HepG2 (cell line): ENCODE data around the gene GPRASP2. TPM values are rescaled to one million over a fixed set of nuclear protein-coding genes. Genes with fewer than 3 reads are reported as not detected.

ENCODE experiments used
- ATAC-seq: fragments of 200-7000 bp; cut with Tn5 transposase; 3 replicates; pipeline ENCODE4 v1.9.1; 2020; ENCODE audit warnings: mild to moderate bottlenecking, moderate library complexity
- BruUV-seq: library from RNA; stranded (reverse); fragments of 400-500 nt; replicated peaks from 2 replicates; lab custom pipeline; 2021; lab: Mats Ljungman, UMichigan
- CTCF ChIA-PET: fragments of 300-600 bp; formaldehyde crosslinking; extraction: SDS; loops from one replicate; lab custom pipeline; 2021; ENCODE audit warnings: low total read pairs, inconsistent platforms, low intra/inter-chr PET ratio; lab: Yijun Ruan, JAX
- POLR2A ChIA-PET: fragments of 350-600 bp; sonication (Branson Sonifier 250); formaldehyde crosslinking; loops from one replicate; lab custom pipeline; 2020; ENCODE audit warnings: antibody characterized with exemption, inconsistent platforms; lab: Yijun Ruan, JAX
- DNase-seq: peaks from one replicate; pipeline ENCODE4 v3.0.0-alpha.2; 2015; ENCODE audit warnings: low spot score
- FAIRE-seq: peaks from 3 replicates; lab custom pipeline; 2011; peaks lifted over from hg19 to GRCh38; lab: Jason Lieb, UNC
- H2AFZ ChIP-seq: one replicate; pipeline ENCODE4 v1.6.1; 2011; ENCODE audit warnings: low read length, inconsistent platforms
- H3K27ac ChIP-seq: fragments of 300-600 bp; 3 replicates; pipeline ENCODE4 v1.8.0; 2011; ENCODE audit warnings: mixed run types, mild to moderate bottlenecking, mixed read lengths, low read length, inconsistent platforms; ENCODE audit not compliant: insufficient read depth; ENCODE audit errors: extremely low read length
- H3K27me3 ChIP-seq, 2 experiments: fragments of 200-600 bp in 1 of 2; 2 replicates in 1 of 2; 3 replicates in 1 of 2; pipeline versions ENCODE4 v1.6.0 to v1.8.0; 2011; ENCODE audit warnings: low read length in 2 of 2, mild to moderate bottlenecking in 2 of 2, moderate library complexity in 2 of 2, inconsistent platforms in 1 of 2; ENCODE audit not compliant: insufficient read depth in 2 of 2, control insufficient read depth in 1 of 2
- H3K36me3 ChIP-seq, 2 experiments: fragments of 200-600 bp in 1 of 2; replicated peaks in 1 of 2; 2 replicates in 1 of 2; 3 replicates in 1 of 2; pipeline versions ENCODE4 v1.5.1 to v1.8.0; 2011; ENCODE audit warnings: low read length in 2 of 2, inconsistent platforms in 1 of 2; ENCODE audit not compliant: insufficient read depth in 2 of 2, control insufficient read depth in 1 of 2
- H3K4me1 ChIP-seq: 2 replicates; pipeline ENCODE4 v1.5.1; 2012; ENCODE audit warnings: low read length, inconsistent platforms; ENCODE audit not compliant: insufficient read depth
- H3K4me2 ChIP-seq: 2 replicates; pipeline ENCODE4 v1.6.0; 2011; ENCODE audit warnings: low read depth, low read length, inconsistent platforms
- H3K4me3 ChIP-seq, 3 experiments: fragments of 200-600 bp in 1 of 3; sonication (generic), shearing (Covaris generic) in 1 of 3; replicated peaks in 1 of 3; 2 replicates each; pipeline ENCODE4 v1.5.1; 2011 to 2016; ENCODE audit warnings: low read length in 3 of 3, inconsistent platforms in 2 of 3, low read depth in 2 of 3, mild to moderate bottlenecking in 2 of 3, control low read depth in 1 of 3, mixed read lengths in 1 of 3; ENCODE audit not compliant: insufficient read depth in 1 of 3
- H3K79me2 ChIP-seq: one replicate; pipeline ENCODE4 v1.6.1; 2011; ENCODE audit warnings: low read length, inconsistent platforms; ENCODE audit not compliant: insufficient read depth
- H3K9ac ChIP-seq: 2 replicates; pipeline ENCODE4 v1.6.0; 2011; ENCODE audit warnings: mild to moderate bottlenecking, low read depth, low read length, inconsistent platforms; ENCODE audit not compliant: insufficient read depth
- H3K9me3 ChIP-seq: 2 replicates; pipeline ENCODE4 v1.5.1; 2012; ENCODE audit warnings: mild to moderate bottlenecking, low read length
- H4K20me1 ChIP-seq: 2 replicates; pipeline ENCODE4 v1.6.0; 2011; ENCODE audit warnings: inconsistent platforms, mild to moderate bottlenecking, low read length, moderate library complexity; ENCODE audit not compliant: insufficient read depth
- HES4 ChIP-seq: sonication (generic); formaldehyde crosslinking; IDR thresholded peaks from 2 replicates; pipeline ENCODE4 v1.9.0; 2021; ENCODE audit warnings: mild to moderate bottlenecking, missing genetic modification reagents, borderline replicate concordance
- IKZF1 ChIP-seq: fragments of 450-650 bp; IDR thresholded peaks from 2 replicates; pipeline ENCODE4 v1.7.1; 2016
- KAT8 ChIP-seq: IDR thresholded peaks from 2 replicates; pipeline ENCODE4 v1.6.1; 2016; ENCODE audit warnings: missing genetic modification reagents, missing compliant biosample characterization
- RNF219 ChIP-seq: sonication (generic); formaldehyde crosslinking; IDR thresholded peaks from 2 replicates; pipeline ENCODE4 v1.5.0; 2020; ENCODE audit warnings: mild to moderate bottlenecking, missing genetic modification reagents
- RORA ChIP-seq: sonication (generic); formaldehyde crosslinking; IDR thresholded peaks from 2 replicates; pipeline ENCODE4 v1.5.0; 2020; ENCODE audit warnings: mild to moderate bottlenecking, missing genetic modification reagents, moderate library complexity
- SMAD9 ChIP-seq: sonication (generic); formaldehyde crosslinking; IDR thresholded peaks from 2 replicates; pipeline ENCODE4 v1.5.1; 2020; ENCODE audit warnings: mild to moderate bottlenecking, missing genetic modification reagents
- TGIF2 ChIP-seq: IDR thresholded peaks from 2 replicates; pipeline ENCODE4 v1.6.1; 2016; ENCODE audit warnings: control low read depth, missing compliant biosample characterization
- ZBTB43 ChIP-seq: sonication (generic); formaldehyde crosslinking; conservative IDR thresholded peaks from 2 replicates; pipeline ENCODE4 v1.4.0; 2020; ENCODE audit warnings: missing genetic modification reagents
- ZEB1 ChIP-seq: IDR thresholded peaks from 2 replicates; pipeline ENCODE4 v1.6.1; 2012; ENCODE audit warnings: mild to moderate bottlenecking, low read depth, inconsistent platforms; ENCODE audit not compliant: insufficient replicate concordance
- ZNF382 ChIP-seq: sonication (generic); formaldehyde crosslinking; IDR thresholded peaks from 2 replicates; pipeline ENCODE4 v1.5.0; 2020; ENCODE audit warnings: missing genetic modification reagents, mild to moderate bottlenecking, borderline replicate concordance
- ZSCAN29 ChIP-seq: sonication (generic); formaldehyde crosslinking; conservative IDR thresholded peaks from 2 replicates; pipeline ENCODE4 v1.4.0; 2020; ENCODE audit warnings: mild to moderate bottlenecking, missing genetic modification reagents
- ZSCAN31 ChIP-seq: sonication (generic); formaldehyde crosslinking; IDR thresholded peaks from 2 replicates; pipeline ENCODE4 v1.5.0; 2020; ENCODE audit warnings: low read depth, mild to moderate bottlenecking, missing genetic modification reagents
- WGBS: methylation state at CpG from one replicate; pipeline ENCODE4 v1.1.6; 2017; ENCODE audit warnings: low lambda C conversion rate; 5-methylcytosine and 5-hydroxymethylcytosine counted together
- in situ Hi-C: cut with HindIII; loops from 2 replicates; pipeline ENCODE4 v1.10.0; 2017; ENCODE audit warnings: low pct_unique_long_range_greater_than_20kb; ENCODE audit not compliant: extremely low pct_ligation_motif_present
- intact Hi-C: fragments of 100-400 bp; cut with micrococcal nuclease; formaldehyde crosslinking; loops from one replicate; pipeline ENCODE4 v1.10.0; 2022; ENCODE audit not compliant: unreplicated experiment
- polyA plus RNA-seq, 8 experiments: library from polyadenylated mRNA; depleted of rRNA in 3 of 8; stranded (reverse) in 7 of 8; unstranded in 1 of 8; fragments of >200 nt; fragmentation: Illumina TruSeq in 4 of 8; extraction: Trizol in 4 of 8; gene quantifications; 2 replicates each; pipeline versions ENCODE4 v1.2.1 to v1.2.3, GENCODE V29; 2011 to 2016; ENCODE audit warnings: low read depth in 4 of 8, missing spikeins in 1 of 8, mixed read lengths in 1 of 8; ENCODE audit not compliant: insufficient read depth in 1 of 8
- total RNA-seq, 5 experiments: library from RNA; depleted of rRNA; stranded (reverse); fragments of >200 nt; fragmentation: Illumina TruSeq; extraction: Trizol; gene quantifications; 2 replicates each; pipeline ENCODE4 v1.2.3, GENCODE V29; 2016; ENCODE audit warnings: low read depth in 1 of 5
- TF ChIP-seq, protein P1 (sequence below): sonication (generic); formaldehyde crosslinking; IDR thresholded peaks from 2 replicates; pipeline ENCODE4 v1.4.0; 2020; ENCODE audit warnings: mild to moderate bottlenecking, missing genetic modification reagents
- TF ChIP-seq, protein P2 (sequence below): sonication (generic); formaldehyde crosslinking; IDR thresholded peaks from 2 replicates; pipeline ENCODE4 v1.4.0; 2020; ENCODE audit warnings: missing genetic modification reagents, mild to moderate bottlenecking, borderline replicate concordance
- TF ChIP-seq, protein P3 (sequence below): sonication (generic); formaldehyde crosslinking; IDR thresholded peaks from 2 replicates; pipeline ENCODE4 v1.4.0; 2020; ENCODE audit warnings: missing genetic modification reagents

Gene GPRASP2
- total and polyA plus RNA-seq, 2 of the 13 experiments (the other 11 are each of a cell fraction or from before 2014, with no cell fraction given) = 0.55 to 1.3 TPM

DNA sequence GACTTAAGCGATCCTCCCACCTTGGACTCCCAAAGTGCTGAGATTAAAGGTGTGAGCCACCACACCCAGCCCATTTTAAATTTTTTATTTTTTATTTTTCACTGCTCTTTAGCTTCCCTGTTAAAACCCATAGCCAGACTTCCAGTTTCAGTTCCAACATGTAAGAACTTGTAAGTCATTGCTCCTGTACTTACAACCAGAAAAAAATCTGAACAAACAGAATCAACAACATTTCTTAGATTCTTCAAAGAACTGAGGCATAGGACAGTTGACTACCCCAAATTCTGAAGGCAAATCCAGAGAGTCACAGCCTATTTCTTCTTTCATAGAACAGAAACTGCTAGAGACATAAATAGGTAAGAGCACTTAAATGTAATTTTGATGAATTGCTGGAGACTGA is 16.4 kb downstream of the GPRASP2 start (continued):
- TF ChIP-seq ZNF382 (no peak), RORA (CRISPR knock-in tag) (no peak), ZSCAN31 (CRISPR knock-in tag) (no peak), RNF219 (CRISPR knock-in tag) (no peak)
- TF ChIP-seq, protein P1, sequence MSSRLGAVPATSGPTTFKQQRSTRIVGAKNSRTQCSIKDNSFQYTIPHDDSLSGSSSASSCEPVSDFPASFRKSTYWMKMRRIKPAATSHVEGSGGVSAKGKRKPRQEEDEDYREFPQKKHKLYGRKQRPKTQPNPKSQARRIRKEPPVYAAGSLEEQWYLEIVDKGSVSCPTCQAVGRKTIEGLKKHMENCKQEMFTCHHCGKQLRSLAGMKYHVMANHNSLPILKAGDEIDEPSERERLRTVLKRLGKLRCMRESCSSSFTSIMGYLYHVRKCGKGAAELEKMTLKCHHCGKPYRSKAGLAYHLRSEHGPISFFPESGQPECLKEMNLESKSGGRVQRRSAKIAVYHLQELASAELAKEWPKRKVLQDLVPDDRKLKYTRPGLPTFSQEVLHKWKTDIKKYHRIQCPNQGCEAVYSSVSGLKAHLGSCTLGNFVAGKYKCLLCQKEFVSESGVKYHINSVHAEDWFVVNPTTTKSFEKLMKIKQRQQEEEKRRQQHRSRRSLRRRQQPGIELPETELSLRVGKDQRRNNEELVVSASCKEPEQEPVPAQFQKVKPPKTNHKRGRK (CRISPR knock-in tag) = no peak

DNA sequence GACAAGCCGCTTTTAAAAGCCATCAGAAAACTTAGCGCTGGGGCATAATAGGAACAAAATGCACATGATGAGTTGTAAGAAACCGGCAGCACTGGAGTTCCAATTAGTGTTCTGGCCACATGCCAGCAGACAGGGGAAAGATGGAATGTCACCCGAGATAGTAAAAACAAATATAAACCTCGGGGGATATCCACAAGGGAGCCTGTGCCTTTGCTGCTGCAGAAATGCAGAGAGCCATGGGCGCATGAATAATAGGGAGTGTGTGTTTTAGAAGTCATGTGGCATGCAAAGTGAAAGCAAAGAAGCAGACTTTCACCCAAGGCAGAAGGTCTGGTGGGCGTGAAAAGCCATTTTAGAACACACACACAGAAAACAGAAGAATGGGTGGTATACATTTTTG is 27.4 kb downstream of the GPRASP2 start:
- FAIRE-seq = no peak
- ChIA-PET CTCF (no interaction called here), POLR2A (no interaction called here)
- intact Hi-C loops = no loop called here
- Histone ChIP-seq H3K4me2 (no peak overlapping the region), H3K9me3 (no peaks in the 10 kb centered on the region), H3K4me1 (no peaks in the 10 kb centered on the region), H3K27ac (no peak overlapping the region), H2AFZ (no peak overlapping the region), H3K27me3 (no peaks in the 10 kb centered on the region), H3K9ac (no peak overlapping the region), H3K79me2 (no peaks in the 10 kb centered on the region), H4K20me1 (no peaks in the 10 kb centered on the region), H3K36me3 (no peaks in the 10 kb centered on the region), H3K4me3 (no peak overlapping the region)
- no peak for ATAC-seq
- in situ Hi-C loops = no loop called here
- DNase-seq = no peak
- BruUV-seq = no TSS peak
- WGBS = 62% methylated on average over 7 of the region's 7 CpGs
- TF ChIP-seq KAT8 (CRISPR knock-in tag) (no peak), SMAD9 (no peak), ZSCAN29 (CRISPR knock-in tag) (no peak), ZEB1 (no peak), IKZF1 (no peak), HES4 (no peak), ZBTB43 (CRISPR knock-in tag) (no peak), TGIF2 (CRISPR knock-in tag) (no peak)
- TF ChIP-seq, protein P2, sequence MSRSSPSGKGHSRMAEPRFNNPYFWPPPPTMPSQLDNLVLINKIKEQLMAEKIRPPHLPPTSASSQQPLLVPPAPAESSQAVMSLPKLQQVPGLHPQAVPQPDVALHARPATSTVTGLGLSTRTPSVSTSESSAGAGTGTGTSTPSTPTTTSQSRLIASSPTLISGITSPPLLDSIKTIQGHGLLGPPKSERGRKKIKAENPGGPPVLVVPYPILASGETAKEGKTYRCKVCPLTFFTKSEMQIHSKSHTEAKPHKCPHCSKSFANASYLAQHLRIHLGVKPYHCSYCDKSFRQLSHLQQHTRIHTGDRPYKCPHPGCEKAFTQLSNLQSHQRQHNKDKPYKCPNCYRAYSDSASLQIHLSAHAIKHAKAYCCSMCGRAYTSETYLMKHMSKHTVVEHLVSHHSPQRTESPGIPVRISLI (CRISPR knock-in tag) = no peak
- TF ChIP-seq, protein P3, sequence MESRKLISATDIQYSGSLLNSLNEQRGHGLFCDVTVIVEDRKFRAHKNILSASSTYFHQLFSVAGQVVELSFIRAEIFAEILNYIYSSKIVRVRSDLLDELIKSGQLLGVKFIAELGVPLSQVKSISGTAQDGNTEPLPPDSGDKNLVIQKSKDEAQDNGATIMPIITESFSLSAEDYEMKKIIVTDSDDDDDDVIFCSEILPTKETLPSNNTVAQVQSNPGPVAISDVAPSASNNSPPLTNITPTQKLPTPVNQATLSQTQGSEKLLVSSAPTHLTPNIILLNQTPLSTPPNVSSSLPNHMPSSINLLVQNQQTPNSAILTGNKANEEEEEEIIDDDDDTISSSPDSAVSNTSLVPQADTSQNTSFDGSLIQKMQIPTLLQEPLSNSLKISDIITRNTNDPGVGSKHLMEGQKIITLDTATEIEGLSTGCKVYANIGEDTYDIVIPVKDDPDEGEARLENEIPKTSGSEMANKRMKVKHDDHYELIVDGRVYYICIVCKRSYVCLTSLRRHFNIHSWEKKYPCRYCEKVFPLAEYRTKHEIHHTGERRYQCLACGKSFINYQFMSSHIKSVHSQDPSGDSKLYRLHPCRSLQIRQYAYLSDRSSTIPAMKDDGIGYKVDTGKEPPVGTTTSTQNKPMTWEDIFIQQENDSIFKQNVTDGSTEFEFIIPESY (CRISPR knock-in tag) = no peak
